ENCODE measurements around the gene DGCR8. TPM values are rescaled to one million over a fixed set of nuclear protein-coding genes. Genes with fewer than 3 reads are reported as not detected.

DGCR8 gene
- total RNA-seq, 1 donor from 2014 or later: 35.5 TPM

DNA sequence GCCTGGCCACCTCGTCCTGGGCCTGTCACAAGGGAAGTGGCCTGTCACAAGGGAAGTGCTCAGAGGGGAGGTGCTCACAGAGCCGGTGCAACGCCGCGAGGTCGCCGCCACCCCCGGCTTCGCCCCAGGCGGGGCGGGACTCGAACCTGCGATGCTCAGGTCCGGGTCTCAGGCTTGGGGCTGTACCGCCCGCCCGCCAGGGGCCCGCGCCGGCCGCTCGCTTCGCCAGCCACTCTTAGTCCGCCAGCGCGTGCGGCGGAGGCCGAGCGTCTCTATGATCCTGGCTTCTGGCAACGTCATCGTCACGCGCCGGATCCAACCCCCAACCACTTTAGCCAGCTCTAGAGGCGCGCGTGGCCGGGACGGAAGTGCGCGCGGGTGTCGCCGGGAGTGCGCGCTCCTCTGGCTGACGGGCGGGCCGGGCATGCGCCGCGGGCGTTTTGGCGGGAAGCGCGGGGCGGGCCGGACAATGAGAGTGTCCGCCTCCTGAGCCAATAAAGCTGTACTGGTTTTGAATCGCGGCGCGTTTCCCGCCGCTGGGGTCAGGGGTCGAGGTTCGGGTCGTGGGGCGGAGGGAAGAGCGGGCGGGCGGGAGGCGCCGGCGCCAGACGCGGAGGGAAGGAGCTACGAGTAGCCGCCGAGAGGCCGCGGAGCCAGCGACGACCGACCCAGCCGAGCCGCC lies 37.1 kb downstream of the DGCR8 start, which contains the start of gene TRMT2A:
TRMT2A (minus strand) TSS at position 276 of the 682 bp plus-strand sequence. CDS start 320 bp downstream, outside the sequence.
- Histone ChIP-seq H3K27me3 (no peaks in the 10 kb centered on the region), H3K36me3 (peaks cover 64% of the 10 kb centered on the region), H3K27ac (peak within 1 kb of the TSS; percentile 91), H3K4me3 (peak within 1 kb of the TSS; percentile 91), H3K4me1 (peaks cover 25% of the 10 kb centered on the region), H3K9me3 (no peaks in the 10 kb centered on the region)
- ATAC-seq: peak; percentile 93
- intact Hi-C loops (cut with DNase I): no loop called here
- DNase-seq: peak; percentile 99
- TF ChIP-seq CTCF (IDR thresholded peaks at IDR 0.05): peak; percentile 31

- peak; percentile 76 for DNase-seq
- ATAC-seq: no peak
- Histone ChIP-seq H3K27ac (peak overlapping the region; percentile 60), H3K4me1 (peaks cover 25% of the 10 kb centered on the region), H3K36me3 (peaks cover 61% of the 10 kb centered on the region), H3K27me3 (no peaks in the 10 kb centered on the region), H3K9me3 (no peaks in the 10 kb centered on the region), H3K4me3 (peak overlapping the region; percentile 91)
- TF ChIP-seq CTCF (IDR thresholded peaks at IDR 0.05): no peak
- intact Hi-C loops (cut with DNase I): no loop called here
Measured at GRCh38 chr22:20117633-20118299, 37.7 kb downstream of the DGCR8 start.

DNA sequence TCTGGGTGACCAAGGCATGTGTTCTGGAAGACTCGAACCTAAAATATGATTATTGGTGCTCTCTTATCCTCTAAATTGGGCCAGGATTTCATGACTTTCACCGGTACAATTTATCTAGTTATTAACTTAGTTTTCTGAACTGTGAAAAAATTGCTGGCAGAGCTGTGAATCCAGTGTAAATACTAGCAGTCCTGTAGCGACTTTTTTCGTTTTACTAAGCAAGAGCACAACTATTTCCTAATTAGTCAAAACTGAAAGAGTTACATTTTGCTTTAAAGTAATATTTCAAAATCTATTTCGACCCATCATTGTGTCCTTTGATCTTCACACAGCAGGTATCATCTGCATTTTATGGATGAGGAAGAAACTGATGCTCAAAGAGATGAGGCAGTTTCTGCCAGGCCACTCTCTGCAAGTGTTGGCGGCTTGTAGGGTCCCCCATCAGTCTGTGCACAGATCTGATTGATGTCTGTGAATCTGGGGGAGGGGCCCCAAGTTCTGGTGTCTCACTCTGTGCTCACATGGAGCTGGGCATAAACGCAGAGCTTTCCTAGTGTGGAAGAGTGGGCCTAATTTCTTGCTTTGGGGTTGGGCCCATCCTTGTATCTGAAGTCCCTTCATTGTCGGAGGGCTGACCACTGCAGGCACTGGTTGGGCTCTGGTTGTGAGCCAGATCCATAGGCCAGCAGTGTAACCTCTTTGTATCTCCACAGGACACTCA lies 38.4 kb downstream of the DGCR8 start:
- no peak for TF ChIP-seq CTCF (IDR thresholded peaks at IDR 0.05)
- H3K4me1 ChIP-seq: peaks cover 25% of the 10 kb centered on the region
- no peak for ATAC-seq
- peak overlapping the region; percentile 60 for H3K27ac ChIP-seq
- H3K36me3 ChIP-seq: peaks cover 57% of the 10 kb centered on the region
- no peaks in the 10 kb centered on the region for H3K9me3 ChIP-seq
- H3K27me3 ChIP-seq: no peaks in the 10 kb centered on the region
- peak overlapping the region; percentile 91 for H3K4me3 ChIP-seq
- peak; percentile 20 for DNase-seq
- intact Hi-C loops (cut with DNase I): no loop called here

GRCh38 chr22:20121856-20122415 lies 41.9 kb downstream of the DGCR8 start:
- Histone ChIP-seq H3K4me1 (peaks cover 15% of the 10 kb centered on the region), H3K4me3 (no peak overlapping the region), H3K36me3 (peaks cover 58% of the 10 kb centered on the region), H3K9me3 (no peaks in the 10 kb centered on the region), H3K27me3 (no peaks in the 10 kb centered on the region), H3K27ac (no peak overlapping the region)
- no peak for TF ChIP-seq CTCF (IDR thresholded peaks at IDR 0.05)
- ATAC-seq (no peak), DNase-seq (no peak)
- intact Hi-C loops (cut with DNase I): no loop called here

GRCh38 chr22:20123366-20124082 lies 43.5 kb downstream of the DGCR8 start:
- intact Hi-C loops (cut with DNase I): no loop called here
- no peak for ATAC-seq
- H3K9me3 ChIP-seq: no peaks in the 10 kb centered on the region
- H3K4me1 ChIP-seq: peaks cover 10% of the 10 kb centered on the region
- H3K4me3 ChIP-seq: no peak overlapping the region
- no peak for TF ChIP-seq CTCF (IDR thresholded peaks at IDR 0.05)
- H3K27ac ChIP-seq: no peak overlapping the region
- DNase-seq: no peak
- peaks cover 61% of the 10 kb centered on the region for H3K36me3 ChIP-seq
- no peaks in the 10 kb centered on the region for H3K27me3 ChIP-seq
